Kidney tubule cell (primary cell): ENCODE results near the gene SNAP25.

Experiments
- DNase-seq: peaks from one replicate; pipeline ENCODE4 v3.0.0-alpha.2; 2018; ENCODE audit warnings: low spot score

SNAP25 gene

DNA sequence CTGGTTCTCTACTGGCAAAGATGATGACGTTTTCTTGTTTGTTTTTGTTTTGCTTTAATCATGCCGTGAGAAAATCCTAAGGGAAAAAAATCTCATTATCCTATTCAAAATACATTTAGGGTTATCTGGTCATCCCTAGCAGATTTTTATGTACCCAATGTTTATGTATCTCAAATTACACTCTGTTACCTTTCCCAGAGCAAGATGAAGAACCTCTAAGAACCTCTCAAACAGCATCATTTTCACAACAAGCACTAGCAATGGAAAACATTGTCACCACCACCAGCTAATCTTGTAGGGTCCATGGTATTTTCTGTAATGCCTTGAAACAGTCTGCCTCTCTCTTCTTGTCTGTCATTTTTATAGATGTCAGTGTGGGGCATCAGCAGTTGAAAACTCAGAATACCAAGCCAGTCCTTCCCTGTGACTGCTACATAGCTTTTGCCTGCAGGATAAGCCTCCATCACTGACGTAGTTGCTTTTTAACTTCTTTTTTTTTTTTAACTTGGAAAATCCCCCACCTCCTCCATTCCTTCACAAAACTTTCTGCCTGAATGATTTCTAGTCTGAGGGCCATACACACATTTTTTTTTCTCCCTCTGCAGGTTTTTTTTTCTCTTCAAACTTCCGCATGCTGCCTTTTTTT lies 2.4 kb upstream of the SNAP25 start:
- DNase-seq, result peak; percentile 80

DNA sequence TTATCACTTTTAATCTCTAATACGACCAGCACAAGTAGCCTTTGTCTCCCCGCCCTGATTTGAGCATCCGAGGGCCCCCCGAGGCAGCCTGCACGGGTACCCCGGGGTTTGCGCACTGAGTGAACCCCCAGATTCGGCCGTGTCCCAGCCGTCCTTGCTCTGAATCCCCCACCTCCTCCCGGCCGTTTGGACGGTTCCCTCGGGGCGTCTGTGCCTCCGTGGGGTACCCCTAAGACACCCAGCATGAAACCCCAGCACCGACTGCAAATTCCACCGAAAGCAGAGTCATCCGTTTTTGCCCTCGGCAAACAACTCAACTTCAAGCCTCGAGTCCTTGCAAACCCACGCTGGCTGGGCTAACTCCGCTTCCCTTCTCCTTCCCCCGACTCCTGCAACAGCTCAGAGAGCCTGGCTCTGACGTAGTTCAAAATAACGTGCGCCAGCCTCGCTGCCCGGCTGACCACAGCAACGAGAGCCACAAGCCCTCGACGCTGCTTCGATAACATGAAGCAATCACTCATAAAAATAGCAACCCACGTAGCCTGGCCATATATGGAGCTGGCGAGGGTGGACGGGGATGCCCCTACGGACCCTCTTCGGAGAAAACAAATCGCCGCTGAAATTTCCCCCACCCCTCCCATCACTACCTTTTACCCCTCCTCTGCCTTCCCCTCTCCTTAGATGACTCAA lies 764 bp upstream of the SNAP25 start:
- peak; percentile 83 for DNase-seq

DNA sequence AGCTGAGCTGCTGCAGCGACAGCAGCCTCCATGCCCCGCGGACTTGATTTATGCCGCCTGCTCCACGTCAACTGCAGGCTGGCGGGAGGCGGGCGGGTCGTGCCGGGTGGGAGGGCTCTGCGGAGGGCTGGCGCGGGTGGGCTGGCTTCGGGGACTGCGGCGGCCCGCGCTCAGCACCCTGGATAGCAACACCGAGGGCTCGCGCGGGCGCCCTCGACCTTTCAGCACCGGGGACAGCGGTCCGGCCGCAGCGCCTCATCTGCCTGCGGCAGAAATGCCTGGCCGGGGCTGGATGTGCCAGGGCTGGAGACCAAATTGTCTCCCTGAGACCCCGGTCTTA lies 792 bp downstream of the SNAP25 start:
- peak; percentile 53 for DNase-seq

DNA sequence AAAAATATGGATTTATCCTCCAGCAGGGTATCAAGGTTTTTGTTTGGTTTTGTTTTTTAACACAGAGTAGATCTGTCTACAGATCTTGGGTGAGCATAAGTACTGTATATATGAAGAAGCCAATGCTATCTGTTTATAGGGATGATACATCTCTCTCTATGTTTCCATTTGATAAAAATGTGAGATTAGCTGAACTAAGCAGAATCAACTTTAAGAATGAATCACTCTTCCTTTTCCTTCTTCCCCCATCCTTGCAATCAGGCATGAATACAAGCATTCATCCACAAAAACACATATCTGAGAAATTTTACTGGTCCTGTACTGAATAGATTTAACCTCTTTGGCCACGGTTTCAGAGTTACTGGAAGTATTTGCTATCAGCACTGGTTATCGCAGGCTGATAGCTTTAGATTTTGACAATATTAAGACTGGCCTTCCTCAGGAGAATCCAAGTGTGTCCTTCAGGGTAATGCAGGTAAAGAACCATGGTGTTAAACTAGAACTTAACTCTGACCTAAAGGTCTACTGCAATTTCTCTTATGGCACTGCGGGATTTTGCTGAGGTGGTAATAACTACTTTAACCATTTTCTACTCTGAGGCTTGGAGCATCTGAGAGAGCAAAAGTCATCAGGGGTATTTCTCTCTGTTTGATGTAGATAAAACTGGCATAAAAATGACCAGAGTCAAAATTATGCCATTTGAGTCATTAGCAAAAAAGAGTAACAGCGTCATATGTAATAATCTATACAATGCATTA lies 1.5 kb downstream of the SNAP25 start:
- no peak for DNase-seq

DNA sequence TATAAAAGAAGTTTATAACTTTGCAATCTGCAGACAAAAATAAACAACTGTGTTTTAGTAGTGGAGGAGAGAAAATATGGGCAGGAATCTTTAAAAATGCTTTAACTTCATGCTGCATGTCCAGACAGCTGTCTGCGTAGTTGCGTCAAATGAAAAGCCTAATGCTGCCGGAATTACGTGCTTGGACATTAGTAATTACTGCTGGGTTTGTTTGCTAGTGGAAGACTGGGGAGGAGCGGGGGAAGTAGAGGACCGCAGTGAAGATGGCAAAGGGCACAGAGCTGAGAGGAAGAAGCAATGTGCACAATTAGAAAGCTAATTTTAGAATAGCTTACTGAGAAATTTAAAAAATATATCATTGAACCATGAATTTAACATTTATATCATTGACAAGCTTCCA lies 2.4 kb downstream of the SNAP25 start:
- DNase-seq, result no peak

DNA sequence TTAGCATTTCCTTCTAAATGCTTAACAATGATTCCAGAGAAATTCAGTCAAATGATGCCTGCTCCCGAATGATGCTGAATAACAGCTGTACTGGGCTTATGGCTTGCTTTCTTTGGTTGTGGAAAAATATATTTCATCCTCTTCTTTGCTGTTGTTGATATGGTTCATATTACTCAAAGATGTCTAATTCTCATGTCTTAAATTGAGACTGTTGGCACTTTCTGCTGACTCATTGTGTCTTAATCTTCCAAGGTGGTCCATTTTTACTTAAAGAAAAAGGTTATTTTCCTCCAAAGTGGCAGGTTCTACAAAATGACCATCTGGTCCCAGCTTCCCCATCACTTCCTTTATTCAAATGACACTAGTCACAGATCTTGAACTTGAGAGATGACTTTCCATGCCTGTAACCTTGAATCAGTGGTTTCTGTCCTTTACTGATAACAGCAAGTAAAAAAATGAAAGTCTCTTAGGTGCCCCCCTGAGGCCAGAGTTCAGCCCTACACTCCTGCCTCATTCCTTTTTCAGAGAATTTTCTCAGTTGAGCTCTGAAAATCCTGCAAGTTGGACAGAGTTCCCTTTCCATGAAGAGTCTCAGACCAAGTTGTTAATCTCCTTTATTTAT lies 6.9 kb downstream of the SNAP25 start:
- DNase-seq, result peak; percentile 10

DNA sequence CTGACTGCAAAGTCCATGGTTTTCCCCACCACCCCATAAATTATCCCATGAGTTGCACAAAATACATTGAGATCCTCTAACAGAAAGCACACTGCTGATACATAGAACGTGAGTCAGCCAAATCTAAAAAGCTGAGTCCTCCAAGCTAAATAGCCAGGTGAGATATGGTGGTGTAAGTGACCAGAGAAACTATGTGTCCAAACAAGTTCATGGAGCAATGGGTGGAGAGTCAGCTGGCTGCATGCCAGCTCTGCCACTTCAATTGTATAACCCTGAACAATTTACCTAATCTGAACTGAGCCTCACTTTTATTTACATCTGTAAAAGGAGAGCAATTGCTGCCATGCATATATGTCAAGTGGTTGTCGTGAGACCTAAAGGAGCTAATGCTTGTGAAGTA lies 9.7 kb downstream of the SNAP25 start:
- no peak for DNase-seq

DNA sequence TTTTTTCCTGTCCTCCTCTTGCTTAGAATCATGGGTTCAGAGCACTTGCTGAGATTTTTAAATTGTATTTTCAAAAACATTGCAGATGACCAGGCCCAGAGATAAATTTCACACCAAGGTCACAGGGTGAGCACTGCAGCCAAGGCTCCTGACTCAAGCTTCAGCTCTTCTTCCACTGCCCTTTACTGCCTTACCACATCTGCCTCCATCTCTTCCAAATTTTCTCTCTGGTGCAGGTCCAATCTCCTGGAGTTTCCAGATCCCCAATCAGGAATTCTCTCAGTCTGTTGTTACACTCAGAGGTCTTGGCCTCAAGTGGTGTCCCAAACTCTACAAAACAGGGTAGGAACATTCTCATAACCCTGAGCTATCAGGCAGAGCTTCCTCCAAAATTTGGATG lies 12.7 kb downstream of the SNAP25 start:
- DNase-seq, result no peak

DNA sequence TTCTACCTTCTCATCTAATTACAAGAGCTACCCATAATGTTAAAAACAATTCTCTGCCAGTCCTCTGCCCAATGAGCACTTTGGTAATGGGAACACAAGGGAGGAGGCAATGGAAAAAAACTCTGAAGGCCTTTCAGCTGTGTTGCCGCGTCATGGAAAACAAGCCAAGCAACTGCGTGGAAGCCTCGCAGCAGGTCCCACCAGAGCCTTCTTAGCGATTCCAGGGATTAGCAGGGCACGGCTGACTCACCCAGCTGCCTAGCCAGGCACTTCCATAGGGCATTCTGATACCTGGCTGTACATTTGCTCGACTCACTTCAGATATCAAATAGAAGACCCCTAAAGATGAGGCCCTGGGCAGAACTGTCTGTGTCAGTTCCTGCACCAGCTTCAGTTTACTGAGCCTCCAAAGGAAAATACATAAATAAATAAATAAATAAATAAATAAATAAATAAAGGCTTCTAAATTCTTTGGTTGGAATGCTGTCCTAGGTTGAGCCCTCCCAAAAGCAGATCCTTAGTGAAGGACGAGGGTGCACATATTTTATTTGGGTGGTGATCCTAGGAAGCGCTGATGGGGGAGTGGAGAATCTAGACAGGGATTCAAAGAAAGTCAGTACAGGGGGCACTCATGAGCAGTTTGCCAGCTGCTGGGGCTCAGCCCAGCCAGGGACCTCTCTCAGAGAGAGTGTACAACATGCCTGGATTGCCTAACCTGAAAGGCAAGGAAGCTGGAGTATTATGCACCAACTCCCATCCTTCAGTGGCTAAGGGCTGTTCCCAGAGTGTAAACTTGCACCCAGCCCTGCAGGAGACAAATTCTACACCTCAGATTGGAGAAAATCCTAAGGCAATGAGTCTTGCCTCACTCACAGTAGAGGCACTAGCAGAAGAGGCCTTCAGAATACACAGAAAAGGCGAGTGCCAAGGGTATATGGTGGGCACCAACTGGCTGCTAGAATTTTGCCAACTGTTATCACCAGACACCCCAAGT lies 18.2 kb downstream of the SNAP25 start:
- DNase-seq, result no peak

DNA sequence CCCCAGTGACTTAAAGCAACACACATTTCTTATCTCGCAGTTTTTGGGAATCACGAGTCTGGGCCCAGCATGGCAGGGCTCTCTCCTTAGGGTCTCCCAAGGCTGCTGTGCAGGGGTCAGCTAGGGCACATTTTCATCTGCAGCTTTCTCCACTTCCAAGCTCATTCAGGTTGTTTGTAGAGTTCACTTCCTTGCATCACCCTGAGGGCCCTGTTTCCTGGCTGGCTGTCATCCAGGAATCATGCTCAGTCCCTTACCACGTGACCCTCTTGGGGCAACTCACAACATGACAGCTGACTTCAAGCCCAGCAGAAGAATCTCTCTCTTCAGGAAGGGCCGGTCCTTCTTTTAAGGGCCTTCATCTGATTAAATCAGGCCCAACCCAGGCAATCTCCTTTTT lies 21.3 kb downstream of the SNAP25 start:
- DNase-seq, result peak; percentile 69

DNA sequence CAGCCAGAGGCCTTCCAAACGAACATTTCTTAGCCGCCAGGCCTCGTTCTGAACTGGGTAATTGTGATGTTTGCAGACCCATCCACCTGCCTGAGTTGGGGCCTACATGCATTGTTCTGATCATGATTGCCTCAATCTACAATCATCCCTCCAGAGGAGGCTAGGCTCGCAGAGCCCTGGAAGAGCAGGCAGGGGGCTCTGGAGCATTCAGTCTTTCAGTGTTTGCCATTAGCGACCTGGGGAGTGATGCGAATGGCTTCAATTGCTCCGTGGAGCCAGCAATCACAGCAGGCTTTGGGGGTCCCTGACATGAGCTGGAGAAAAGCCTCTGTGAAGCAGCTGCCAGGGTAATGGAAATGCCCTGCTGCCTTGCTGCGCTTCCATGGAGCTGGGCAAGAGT lies 22.0 kb downstream of the SNAP25 start:
- no peak for DNase-seq

DNA sequence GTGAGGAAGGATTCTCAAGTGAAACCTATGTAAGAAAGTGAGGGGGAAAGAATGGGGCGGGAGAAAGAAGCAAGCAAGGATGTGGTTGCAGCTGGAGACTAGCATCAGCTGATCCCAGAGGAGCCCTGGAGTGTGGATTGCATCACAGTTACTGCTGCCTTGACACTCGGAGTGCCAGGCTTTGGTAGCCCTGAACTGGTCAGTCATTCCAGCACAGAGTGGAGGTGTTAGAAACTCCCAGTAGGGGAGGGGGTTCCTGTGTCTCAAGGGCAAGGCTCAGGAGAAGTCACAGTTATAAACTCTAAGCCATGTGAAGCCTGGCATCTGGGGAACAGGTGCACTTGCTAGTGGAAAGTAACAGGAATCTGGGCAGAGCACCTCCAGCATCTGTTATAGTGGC lies 23.5 kb downstream of the SNAP25 start:
- DNase-seq, result no peak

DNA sequence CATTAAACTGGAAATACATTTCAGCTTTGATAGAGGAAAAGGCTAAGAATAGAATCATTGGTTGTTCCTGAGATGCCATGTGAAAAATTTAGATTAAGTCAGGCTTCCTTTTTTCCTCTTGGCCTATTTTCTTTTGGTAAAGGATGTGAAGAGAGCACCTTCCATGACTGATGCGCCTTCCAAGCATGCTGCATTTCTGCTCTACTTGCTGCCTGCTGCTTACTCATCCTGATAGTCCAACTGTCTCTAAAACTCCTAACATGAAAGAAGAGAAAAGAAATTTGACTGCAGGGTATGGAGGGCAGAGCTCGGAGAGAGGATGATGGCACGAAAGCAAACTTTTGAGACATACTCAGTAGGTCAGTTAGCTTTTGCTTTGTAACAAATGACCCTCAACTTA lies 28.8 kb downstream of the SNAP25 start:
- DNase-seq, result peak; percentile 16

DNA sequence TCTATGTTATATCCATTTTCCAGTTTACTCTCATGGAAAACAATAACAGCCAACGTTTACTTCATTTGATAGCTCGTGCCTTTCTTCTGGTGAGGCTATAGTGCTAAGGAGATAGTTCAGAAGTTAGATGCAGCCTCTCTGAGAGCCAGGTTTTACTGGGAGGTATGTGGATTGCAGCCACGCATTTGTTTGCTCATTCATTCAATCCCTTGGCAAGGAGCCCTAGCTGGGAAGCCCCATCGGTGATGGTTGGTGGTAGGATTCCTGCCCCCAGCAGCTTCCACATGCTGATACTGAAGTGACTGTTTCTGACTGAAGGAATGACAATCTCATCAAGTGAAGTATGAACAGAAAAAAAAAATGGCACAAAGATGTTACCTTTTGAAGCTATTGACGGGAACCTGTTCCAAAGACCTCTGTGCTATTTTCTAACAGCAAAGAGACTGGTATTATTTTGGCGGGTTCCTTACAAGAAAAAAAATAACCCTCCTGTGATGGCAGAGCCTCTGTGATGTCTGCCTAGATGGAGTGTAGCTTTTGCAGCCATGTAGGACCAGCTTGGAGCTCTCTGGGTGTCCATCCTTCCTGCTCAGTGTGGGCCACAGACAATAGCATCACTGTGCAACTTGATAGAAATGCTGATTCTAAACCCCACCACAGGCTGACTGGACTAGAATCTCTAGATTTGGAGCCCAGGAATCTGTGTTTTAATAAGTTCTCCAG lies 30.6 kb downstream of the SNAP25 start:
- peak; percentile 15 for DNase-seq

DNA sequence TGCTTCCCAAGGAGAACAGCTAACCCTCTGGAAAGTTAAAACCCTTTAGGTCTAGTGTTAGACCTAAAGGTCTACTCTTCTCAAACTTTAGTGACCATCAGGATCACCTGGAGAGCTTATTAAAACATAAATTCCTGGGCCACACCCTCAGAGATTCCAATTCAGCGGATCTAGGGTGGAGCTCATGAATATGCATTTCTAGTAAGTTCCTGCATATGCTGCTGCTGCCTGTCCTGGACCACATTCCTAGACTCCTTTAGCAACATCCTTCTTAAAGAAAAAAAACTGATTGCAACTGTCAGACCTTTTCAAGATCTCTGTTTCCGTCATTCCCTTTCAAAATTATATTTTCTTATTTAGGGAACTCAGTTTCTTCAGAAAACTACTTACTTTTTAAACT lies 31.2 kb downstream of the SNAP25 start:
- DNase-seq, result no peak

DNA sequence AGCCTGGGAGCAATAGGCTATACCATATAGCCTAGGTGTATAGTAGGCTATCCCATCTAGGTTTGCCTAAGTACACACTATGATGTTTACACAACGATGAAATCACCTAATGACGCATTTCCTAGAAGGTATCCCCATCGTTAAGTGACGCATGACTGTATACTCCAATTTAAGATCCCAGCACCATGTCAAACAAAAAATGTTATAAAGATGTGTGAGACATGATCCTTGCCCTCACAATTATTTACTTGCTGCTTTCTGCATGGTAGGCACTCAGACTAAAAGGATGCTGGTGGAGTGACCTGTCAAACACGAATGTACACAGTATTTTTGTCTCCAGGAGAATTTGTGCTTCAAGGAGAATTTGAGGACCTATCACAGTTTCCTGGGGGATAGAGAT lies 32.3 kb downstream of the SNAP25 start:
- no peak for DNase-seq

DNA sequence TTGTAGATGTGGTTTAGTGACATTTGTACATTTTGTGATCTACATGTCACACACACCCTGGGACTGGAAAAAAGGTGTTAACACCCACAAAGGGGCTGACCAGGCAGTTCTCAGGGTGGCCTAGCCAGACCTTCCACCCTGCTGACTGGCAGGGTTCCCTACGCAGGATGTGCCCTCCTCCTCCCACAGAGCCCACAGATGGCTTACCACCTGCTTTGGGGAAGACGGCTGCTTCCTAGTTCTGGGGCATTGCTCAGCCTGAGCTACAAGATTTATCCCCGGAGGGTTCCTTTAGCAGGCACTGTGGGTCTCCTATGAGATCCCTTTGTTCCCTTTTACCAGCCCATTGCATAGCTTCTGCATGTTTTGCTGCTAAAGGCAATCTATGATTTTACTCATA lies 35.1 kb downstream of the SNAP25 start:
- no peak for DNase-seq

DNA sequence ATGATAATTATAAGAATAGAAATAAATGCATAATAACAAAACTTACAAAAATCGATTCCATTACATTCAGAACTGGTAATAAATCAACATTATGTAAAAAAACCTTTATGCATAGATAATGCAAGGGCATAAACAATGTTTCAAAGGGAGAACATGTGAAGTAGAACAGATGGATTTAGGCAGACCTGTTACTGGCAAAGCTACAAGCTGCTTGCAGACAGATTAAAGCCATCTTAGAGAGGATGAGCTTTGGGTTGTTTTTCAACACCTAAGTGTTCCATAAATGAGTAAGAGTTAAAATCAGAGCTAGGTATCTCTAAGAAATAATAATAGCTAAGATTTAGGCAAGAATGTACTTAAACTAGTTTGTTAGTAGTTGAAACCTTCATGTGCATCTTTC lies 37.2 kb downstream of the SNAP25 start:
- no peak for DNase-seq

DNA sequence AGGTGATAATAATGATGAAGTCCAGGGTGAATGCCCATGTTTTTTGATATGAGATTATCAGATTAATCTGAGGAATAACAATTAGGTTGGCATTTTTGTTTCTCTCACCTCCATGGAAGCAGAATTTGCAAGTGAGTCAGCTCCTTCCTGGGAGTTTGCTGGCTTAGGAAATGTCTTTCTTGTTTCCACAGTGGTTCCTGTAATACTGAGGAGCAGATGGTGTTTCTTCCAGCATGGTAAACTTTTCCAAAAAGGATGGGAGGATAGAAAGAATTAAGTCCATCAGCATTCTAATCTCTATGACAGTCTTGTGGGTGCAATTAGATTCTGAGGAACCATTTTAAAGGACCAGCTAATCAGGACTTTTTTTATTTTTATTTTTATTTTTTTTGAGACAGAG lies 40.5 kb downstream of the SNAP25 start:
- no peak for DNase-seq

DNA sequence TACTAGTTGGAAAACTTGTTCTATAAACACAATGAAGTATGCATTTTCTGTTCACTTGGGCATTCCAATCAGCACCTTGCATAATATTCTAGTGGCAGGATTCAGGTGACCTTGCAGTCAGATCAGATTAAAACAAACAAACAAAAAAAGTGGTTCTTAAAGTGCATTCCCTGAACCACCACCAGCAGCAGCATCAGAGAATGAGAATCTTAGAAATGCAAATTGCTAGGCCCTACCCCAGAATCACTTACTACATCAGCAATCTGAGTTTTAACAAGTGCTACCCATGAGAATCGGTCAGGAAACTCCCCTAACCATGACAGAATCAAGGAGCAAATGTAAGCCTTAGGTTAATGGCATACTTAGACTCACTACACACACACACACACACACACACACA lies 41.7 kb downstream of the SNAP25 start:
- no peak for DNase-seq

DNA sequence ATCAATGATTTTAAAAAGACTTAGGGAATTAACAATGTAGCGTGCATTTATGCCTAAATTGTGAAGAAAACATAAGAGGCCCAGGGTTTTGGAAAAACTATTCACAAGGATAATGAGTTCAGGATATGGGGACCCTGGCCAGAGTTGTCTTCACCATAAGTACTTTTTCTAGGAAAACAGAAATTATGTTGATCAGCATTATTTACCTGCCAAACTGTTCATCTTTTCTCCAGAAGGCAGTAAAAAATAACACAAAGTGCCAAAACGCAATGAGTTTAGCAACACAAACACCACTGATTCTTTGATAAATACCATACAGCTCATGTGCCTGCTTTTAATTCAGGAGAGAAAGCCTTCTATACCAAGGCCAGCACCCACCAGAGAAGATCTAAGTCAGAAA lies 43.1 kb downstream of the SNAP25 start:
- DNase-seq, result no peak
